ENCODE data around the gene NKIRAS2. TPM values are rescaled to one million over a fixed set of nuclear protein-coding genes. Genes with fewer than 3 reads are reported as not detected.
A peak's percentile ranks its signal among the peaks of the same experiment; 100 is the strongest.

Gene NKIRAS2
- total and polyA plus RNA-seq, 2 experiments from 2014 or later, result 66.5 to 71.2 TPM

DNA sequence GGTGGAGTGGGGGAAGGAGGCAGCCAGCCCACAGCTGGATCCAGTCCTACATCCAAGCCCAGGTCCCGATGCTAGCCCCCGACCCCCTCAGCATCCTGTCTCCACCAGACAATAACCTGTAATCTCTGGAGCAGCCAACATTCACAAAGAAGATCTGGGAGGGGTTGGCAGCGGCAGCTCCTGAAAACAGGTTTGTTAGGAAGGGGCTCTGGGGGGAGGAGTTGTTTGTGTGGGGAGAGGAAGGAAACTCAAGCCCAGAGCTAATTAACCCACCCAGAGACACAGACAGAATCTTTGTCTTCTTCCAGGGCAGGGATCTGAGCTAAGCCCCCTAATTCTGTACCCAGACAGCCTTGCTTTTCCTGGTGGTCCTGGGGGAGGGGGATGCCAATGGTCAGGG is 35.1 kb downstream of the NKIRAS2 start:
- WGBS, 2 experiments (ENCODE audit: low coverage in 1 of 2, low lambda C conversion rate in 2 of 2, missing lambda C conversion rate in 2 of 2), result 31 to 38% methylated on average over 3 of the region's 3 CpGs
- Histone ChIP-seq H2AFZ (no peak overlapping the region), H3K79me2 (ENCODE audit: insufficient read depth) (no peaks in the 10 kb centered on the region)

DNA sequence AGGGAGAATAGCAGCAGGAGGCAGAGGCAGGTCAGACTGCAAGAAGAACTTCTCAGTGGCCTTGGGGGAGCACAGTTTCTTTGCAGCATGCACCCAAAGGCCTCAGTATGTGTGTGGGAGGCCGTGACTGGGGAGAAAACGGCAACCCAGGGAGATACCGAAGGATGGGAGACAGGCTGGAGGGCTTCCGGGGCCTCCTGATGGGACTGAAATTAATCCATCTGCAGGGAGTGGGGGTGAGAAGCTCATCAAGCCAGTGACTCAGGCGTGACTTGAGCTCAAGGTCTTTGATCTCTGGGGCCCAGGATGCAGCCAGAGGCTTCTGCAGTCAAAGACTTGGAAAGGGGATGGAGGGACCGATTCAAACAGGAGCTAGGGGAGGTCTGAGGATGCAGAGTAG is 35.6 kb downstream of the NKIRAS2 start:
- Histone ChIP-seq H4K20me1 (ENCODE audit: insufficient read depth) (no peaks in the 10 kb centered on the region), H3K4me3 (no peak overlapping the region), H3K4me2 (ENCODE audit: unreplicated experiment) (no peak overlapping the region), H3F3A (ENCODE audit: insufficient read depth) (no peaks in the 10 kb centered on the region), H3K27me3 (replicated peaks; ENCODE audit: insufficient read depth) (peaks cover 22% of the 10 kb centered on the region), H3K79me2 (ENCODE audit: insufficient read depth) (no peaks in the 10 kb centered on the region), H3K9ac (no peak overlapping the region), H3K9me3 (ENCODE audit: low read depth) (no peaks in the 10 kb centered on the region), H3K9me2 (ENCODE audit: insufficient read depth) (no peaks in the 10 kb centered on the region), H2AFZ (no peak overlapping the region), H3K4me1 (ENCODE audit: insufficient read depth) (no peaks in the 10 kb centered on the region), H3K27ac (no peak overlapping the region), H3K36me3 (ENCODE audit: low read depth) (no peaks in the 10 kb centered on the region)
- in situ Hi-C loops (cut with MboI), result no loop called here
- DNase-seq, result peak; percentile 64
- 13 to 25% methylated on average over 6 of the region's 6 CpGs for WGBS, 2 experiments (ENCODE audit: low coverage in 1 of 2, low lambda C conversion rate in 2 of 2, missing lambda C conversion rate in 2 of 2)
- no peak for TF ChIP-seq EZH2phosphoT487 (IDR thresholded peaks at IDR 0.05; ENCODE audit: insufficient read depth, low read depth)
- TF ChIP-seq EZH2 (IDR thresholded peaks at IDR 0.05; ENCODE audit: insufficient read depth, poor library complexity, severe bottlenecking), result no peak

More for the DNA sequence above, 35.1 kb downstream of the NKIRAS2 start:
- no peak overlapping the region for H3K27ac ChIP-seq
- H3F3A ChIP-seq (ENCODE audit: insufficient read depth), result no peaks in the 10 kb centered on the region
- no peaks in the 10 kb centered on the region for H4K20me1 ChIP-seq (ENCODE audit: insufficient read depth)
- H3K27me3 ChIP-seq (replicated peaks; ENCODE audit: insufficient read depth), result peaks cover 23% of the 10 kb centered on the region
- no peak for DNase-seq
- no peaks in the 10 kb centered on the region for H3K36me3 ChIP-seq (ENCODE audit: low read depth)
- no peak overlapping the region for H3K9ac ChIP-seq
- in situ Hi-C loops (cut with MboI), result no loop called here
- H3K9me3 ChIP-seq (ENCODE audit: low read depth), result no peaks in the 10 kb centered on the region
- H3K9me2 ChIP-seq (ENCODE audit: insufficient read depth), result no peaks in the 10 kb centered on the region
- H3K4me1 ChIP-seq (ENCODE audit: insufficient read depth), result no peaks in the 10 kb centered on the region
- no peak overlapping the region for H3K4me2 ChIP-seq (ENCODE audit: unreplicated experiment)
- no peak for TF ChIP-seq EZH2phosphoT487 (IDR thresholded peaks at IDR 0.05; ENCODE audit: insufficient read depth, low read depth)
- no peak for TF ChIP-seq EZH2 (IDR thresholded peaks at IDR 0.05; ENCODE audit: insufficient read depth, poor library complexity, severe bottlenecking)
- H3K4me3 ChIP-seq, result no peak overlapping the region

DNA sequence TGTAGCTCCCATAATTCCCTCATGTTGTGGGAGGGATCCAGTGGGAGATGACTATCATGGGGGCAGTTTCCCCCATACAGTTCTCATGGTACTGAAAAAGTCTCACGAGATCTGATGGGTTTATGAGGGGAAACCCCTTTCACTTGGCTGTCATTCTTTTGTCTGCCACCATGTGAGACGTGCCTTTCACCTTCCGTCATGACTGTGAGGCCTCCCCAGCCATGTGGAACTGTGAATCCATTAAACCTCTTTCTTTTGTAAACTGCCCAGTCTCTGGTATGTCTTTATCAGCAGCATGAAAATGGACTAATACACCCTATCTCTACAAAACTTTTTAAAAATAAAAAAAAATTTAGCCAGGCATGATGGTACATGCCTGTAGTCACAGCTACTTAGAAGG is 36.7 kb downstream of the NKIRAS2 start:
- in situ Hi-C loops (cut with MboI), result no loop called here
- H3K9me2 ChIP-seq (ENCODE audit: insufficient read depth), result no peaks in the 10 kb centered on the region

DNA sequence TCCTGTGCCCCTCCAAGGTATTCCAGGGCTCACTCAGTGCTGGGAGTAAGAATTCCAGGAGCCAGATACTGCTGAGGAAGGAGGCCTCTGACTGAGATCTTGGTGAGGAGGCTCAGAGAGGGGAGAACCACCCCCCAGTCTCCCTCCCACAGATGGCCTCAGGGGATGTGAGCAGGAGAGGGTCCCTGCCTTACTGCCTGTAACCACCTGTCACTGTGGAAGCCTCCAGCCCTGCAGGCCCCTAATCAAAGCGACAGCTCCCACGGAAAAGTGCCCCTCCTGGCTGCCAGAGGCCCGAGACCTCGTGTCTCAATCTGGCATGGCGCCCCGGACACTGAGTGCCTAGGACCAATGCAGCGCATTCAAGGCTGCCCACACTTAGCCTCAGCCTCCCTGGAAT is 38.2 kb downstream of the NKIRAS2 start:
- no peaks in the 10 kb centered on the region for H4K20me1 ChIP-seq (ENCODE audit: insufficient read depth)
- 43 to 52% methylated on average over 7 of the region's 7 CpGs for whole genome bisulfite sequencing, 2 experiments (ENCODE audit: low coverage in 1 of 2, low lambda C conversion rate in 2 of 2, missing lambda C conversion rate in 2 of 2)
- H3K4me3 ChIP-seq, result no peak overlapping the region
- peaks cover 14% of the 10 kb centered on the region for H3K27me3 ChIP-seq (replicated peaks; ENCODE audit: insufficient read depth)
- H3K4me2 ChIP-seq (ENCODE audit: unreplicated experiment), result no peak overlapping the region
- H2AFZ ChIP-seq, result no peak overlapping the region
- no peaks in the 10 kb centered on the region for H3F3A ChIP-seq (ENCODE audit: insufficient read depth)
- in situ Hi-C loops (cut with MboI), result no loop called here
- TF ChIP-seq EZH2 (IDR thresholded peaks at IDR 0.05; ENCODE audit: insufficient read depth, poor library complexity, severe bottlenecking) (no peak), EZH2phosphoT487 (IDR thresholded peaks at IDR 0.05; ENCODE audit: insufficient read depth, low read depth) (no peak)
- H3K9me2 ChIP-seq (ENCODE audit: insufficient read depth), result no peaks in the 10 kb centered on the region
- DNase-seq, result no peak
- H3K79me2 ChIP-seq (ENCODE audit: insufficient read depth), result no peaks in the 10 kb centered on the region
- H3K27ac ChIP-seq, result no peak overlapping the region
- no peaks in the 10 kb centered on the region for H3K4me1 ChIP-seq (ENCODE audit: insufficient read depth)
- H3K9ac ChIP-seq, result no peak overlapping the region
- H3K36me3 ChIP-seq (ENCODE audit: low read depth), result no peaks in the 10 kb centered on the region
- H3K9me3 ChIP-seq (ENCODE audit: low read depth), result no peaks in the 10 kb centered on the region

More for the DNA sequence above, 36.7 kb downstream of the NKIRAS2 start:
- Histone ChIP-seq H4K20me1 (ENCODE audit: insufficient read depth) (no peaks in the 10 kb centered on the region), H3K79me2 (ENCODE audit: insufficient read depth) (no peaks in the 10 kb centered on the region), H2AFZ (no peak overlapping the region), H3K9me3 (ENCODE audit: low read depth) (no peaks in the 10 kb centered on the region), H3F3A (ENCODE audit: insufficient read depth) (no peaks in the 10 kb centered on the region), H3K27ac (no peak overlapping the region), H3K4me1 (ENCODE audit: insufficient read depth) (no peaks in the 10 kb centered on the region), H3K4me2 (ENCODE audit: unreplicated experiment) (no peak overlapping the region), H3K36me3 (ENCODE audit: low read depth) (no peaks in the 10 kb centered on the region), H3K4me3 (no peak overlapping the region), H3K9ac (no peak overlapping the region), H3K27me3 (replicated peaks; ENCODE audit: insufficient read depth) (peaks cover 14% of the 10 kb centered on the region)
- 49 to 55% methylated on average over 3 of the region's 3 CpGs for WGBS, 2 experiments (ENCODE audit: low coverage in 1 of 2, low lambda C conversion rate in 2 of 2, missing lambda C conversion rate in 2 of 2)
- DNase-seq, result no peak
- TF ChIP-seq EZH2 (IDR thresholded peaks at IDR 0.05; ENCODE audit: insufficient read depth, poor library complexity, severe bottlenecking) (no peak), EZH2phosphoT487 (IDR thresholded peaks at IDR 0.05; ENCODE audit: insufficient read depth, low read depth) (no peak)

DNA sequence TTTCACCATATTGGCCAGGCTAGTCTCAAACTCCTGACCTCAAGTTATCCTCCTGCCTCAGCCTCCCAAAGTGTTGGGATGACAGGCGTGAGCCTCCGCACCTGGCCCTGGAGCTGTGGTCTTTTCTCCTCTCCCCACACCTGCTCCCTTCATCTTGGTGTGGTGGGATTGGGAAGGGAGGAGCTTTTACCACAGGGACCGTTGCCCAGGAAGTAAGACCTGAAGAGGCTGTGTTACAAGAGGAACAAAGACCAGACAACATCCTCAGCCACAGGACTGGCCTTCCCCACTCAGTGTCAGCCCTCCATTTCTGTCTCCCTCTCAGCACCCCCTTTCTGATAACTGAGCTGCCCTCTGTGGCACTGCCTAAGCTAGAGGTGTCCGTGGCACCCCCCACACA is 39.9 kb downstream of the NKIRAS2 start:
- no peak for TF ChIP-seq EZH2phosphoT487 (IDR thresholded peaks at IDR 0.05; ENCODE audit: insufficient read depth, low read depth)
- no peak for TF ChIP-seq EZH2 (IDR thresholded peaks at IDR 0.05; ENCODE audit: insufficient read depth, poor library complexity, severe bottlenecking)
- DNase-seq, result no peak
- no peaks in the 10 kb centered on the region for H3K4me1 ChIP-seq (ENCODE audit: insufficient read depth)
- H3K27me3 ChIP-seq (replicated peaks; ENCODE audit: insufficient read depth), result peaks cover 5% of the 10 kb centered on the region; the same call in 1 of the 2 replicates
- no peaks in the 10 kb centered on the region for H3F3A ChIP-seq (ENCODE audit: insufficient read depth)
- WGBS, 2 experiments (ENCODE audit: low coverage in 1 of 2, low lambda C conversion rate in 2 of 2, missing lambda C conversion rate in 2 of 2), result 36 to 42% methylated on average over 4 of the region's 4 CpGs
- H3K27ac ChIP-seq, result no peak overlapping the region
- no peak overlapping the region for H3K9ac ChIP-seq
- H3K79me2 ChIP-seq (ENCODE audit: insufficient read depth), result no peaks in the 10 kb centered on the region
- H3K9me3 ChIP-seq (ENCODE audit: low read depth), result no peaks in the 10 kb centered on the region
- H3K9me2 ChIP-seq (ENCODE audit: insufficient read depth), result no peaks in the 10 kb centered on the region
- no peaks in the 10 kb centered on the region for H4K20me1 ChIP-seq (ENCODE audit: insufficient read depth)
- in situ Hi-C loops (cut with MboI), result no loop called here
- H3K4me2 ChIP-seq (ENCODE audit: unreplicated experiment), result no peak overlapping the region
- H2AFZ ChIP-seq, result no peak overlapping the region
- no peak overlapping the region for H3K4me3 ChIP-seq
- no peaks in the 10 kb centered on the region for H3K36me3 ChIP-seq (ENCODE audit: low read depth)

All from GM23248 (cell line).